Memory B cell (primary cell): Measurements from ENCODE around the gene FNBP1L.
"Not testable (repeated sequence)": the region's sequence is repeated elsewhere in the genome, so short reads cannot be mapped to it uniquely, and the experiment has no call there.

Experiments
- ATAC-seq: fragments of 150-1000 bp; cut with Tn5 transposase; 2 replicates; pipeline ENCODE4 v1.10.0; 2021; ENCODE audit warnings: low read depth, mild to moderate bottlenecking, moderate library complexity
- DNase-seq, 2 donors: peaks; one replicate each; pipeline ENCODE4 v3.0.0; 2022; ENCODE audit warnings: low spot score in 2 of 2
- H3K27ac Mint-ChIP-seq: one replicate; pipeline ENCODE4 v1.8.0; 2022; ENCODE audit warnings: mild to moderate bottlenecking, moderate library complexity, mixed read lengths
- H3K27me3 Mint-ChIP-seq: one replicate; pipeline ENCODE4 v1.8.0; 2022; ENCODE audit warnings: mixed read lengths
- H3K36me3 Mint-ChIP-seq: one replicate; pipeline ENCODE4 v1.8.0; 2022; ENCODE audit warnings: mild to moderate bottlenecking, mixed read lengths
- H3K4me1 Mint-ChIP-seq: one replicate; pipeline ENCODE4 v1.8.0; 2022; ENCODE audit warnings: mixed read lengths
- H3K4me3 Mint-ChIP-seq: one replicate; pipeline ENCODE4 v1.8.0; 2022; ENCODE audit warnings: mild to moderate bottlenecking, moderate library complexity, mixed read lengths
- H3K9me3 Mint-ChIP-seq: one replicate; pipeline ENCODE4 v1.8.0; 2022; ENCODE audit warnings: mixed read lengths

Gene FNBP1L

DNA sequence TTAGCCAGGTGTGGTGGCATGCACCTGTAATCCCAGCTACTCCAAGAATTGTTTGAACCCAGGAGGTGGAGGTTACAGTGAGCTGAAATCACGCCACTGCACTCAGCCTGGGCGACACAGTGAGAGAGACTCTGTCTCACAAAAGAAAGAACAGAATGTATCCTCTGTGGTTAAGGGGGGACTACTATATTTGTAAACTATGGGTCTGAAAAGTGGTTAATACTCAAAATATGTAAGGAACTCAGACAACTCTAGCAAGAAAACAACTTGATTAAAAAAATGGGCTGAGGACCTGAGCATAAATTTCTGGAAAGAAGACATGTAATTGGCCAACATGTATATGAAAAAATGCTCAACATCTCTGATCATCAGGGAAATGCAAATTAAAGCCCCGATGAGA, 11.2 kb downstream of the FNBP1L start:
- Mint-ChIP-seq H3K9me3 (no peaks in the 10 kb centered on the region), H3K27ac (no peak overlapping the region), H3K4me1 (peaks cover 17% of the 10 kb centered on the region), H3K4me3 (no peak overlapping the region), H3K36me3 (peaks cover 6% of the 10 kb centered on the region), H3K27me3 (no peaks in the 10 kb centered on the region)
- ATAC-seq (no peak), DNase-seq (no peak)

DNA sequence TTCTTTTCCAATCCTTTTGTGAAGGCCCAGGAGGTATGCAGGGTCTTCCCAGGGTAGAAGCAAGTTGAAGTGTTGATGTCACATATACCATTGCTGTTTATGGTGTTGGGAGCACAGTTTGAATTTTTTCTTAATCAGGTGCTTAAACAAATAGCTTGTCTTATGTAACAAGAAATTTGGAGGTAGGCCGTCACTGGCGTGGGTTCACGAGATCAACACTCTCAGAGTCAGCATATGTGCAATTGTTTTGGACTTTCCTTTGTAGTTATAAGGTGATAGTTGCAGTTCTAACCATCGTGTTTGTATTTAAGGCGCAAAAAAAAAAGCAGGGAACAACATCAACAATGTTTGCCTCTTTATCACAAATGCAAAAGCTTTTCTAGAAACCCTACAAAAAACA, 13.3 kb downstream of the FNBP1L start:
- Mint-ChIP-seq H3K27me3 (no peaks in the 10 kb centered on the region), H3K36me3 (peaks cover 14% of the 10 kb centered on the region), H3K4me3 (no peak overlapping the region), H3K9me3 (peaks cover 5% of the 10 kb centered on the region), H3K4me1 (peaks cover 19% of the 10 kb centered on the region), H3K27ac (no peak overlapping the region)
- DNase-seq = no peak
- ATAC-seq = no peak

DNA sequence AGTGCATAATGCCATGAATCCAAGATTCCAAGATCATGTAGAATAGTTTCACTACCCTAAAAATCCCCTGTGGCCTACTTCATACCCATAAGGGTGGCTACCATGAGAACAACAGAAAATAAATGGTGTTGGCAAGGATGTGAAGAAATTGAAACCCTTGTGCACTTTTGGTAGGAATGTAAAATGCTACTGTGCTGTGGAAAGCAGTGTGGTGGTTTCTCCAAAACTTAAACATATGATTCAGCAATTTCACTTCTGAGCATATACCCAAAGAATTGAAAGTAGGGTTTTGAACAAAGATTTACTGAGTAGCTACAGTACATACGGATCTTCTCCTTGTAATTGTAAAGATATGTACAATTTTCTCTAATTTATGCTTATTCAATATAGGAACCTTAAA, 16.0 kb downstream of the FNBP1L start:
- Mint-ChIP-seq H3K9me3 (peaks cover 7% of the 10 kb centered on the region), H3K36me3 (peaks cover 16% of the 10 kb centered on the region), H3K4me1 (peaks cover 19% of the 10 kb centered on the region), H3K27me3 (no peaks in the 10 kb centered on the region), H3K4me3 (no peak overlapping the region), H3K27ac (no peak overlapping the region)
- DNase-seq = no peak
- ATAC-seq = no peak

DNA sequence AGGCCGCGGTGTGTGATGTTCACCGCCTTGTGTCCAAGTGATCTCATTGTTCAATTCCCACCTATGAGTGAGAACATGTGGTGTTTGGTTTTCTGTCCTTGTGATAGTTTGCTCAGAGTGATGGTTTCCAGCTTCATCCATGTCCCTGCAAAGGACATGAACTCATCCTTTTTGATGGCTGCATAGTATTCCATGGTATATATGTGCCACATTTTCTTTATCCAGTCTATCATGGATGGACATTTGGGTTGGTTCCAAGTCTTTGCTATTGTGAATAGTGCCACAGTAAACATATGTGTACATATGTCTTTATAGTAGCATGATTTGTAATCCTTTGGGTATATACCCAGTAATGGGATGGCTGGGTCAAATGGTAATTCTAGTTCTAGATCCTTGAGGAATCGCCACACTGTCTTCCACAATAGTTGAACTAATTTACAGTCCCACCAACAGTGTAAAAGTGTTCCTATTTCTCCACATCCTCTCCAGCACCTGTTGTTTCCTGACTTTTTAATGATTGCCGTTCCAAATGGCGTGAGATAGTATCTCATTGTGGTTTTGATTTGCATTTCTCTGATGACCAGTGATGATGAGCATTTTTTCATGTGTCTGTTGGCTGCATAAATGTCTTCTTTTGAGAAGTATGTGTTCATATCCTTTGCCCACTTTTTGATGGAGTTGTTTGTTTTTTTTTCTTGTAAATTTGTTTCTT, 17.6 kb downstream of the FNBP1L start:
- not testable (repeated sequence) for H3K4me3 Mint-ChIP-seq, H3K27me3 Mint-ChIP-seq, H3K9me3 Mint-ChIP-seq, DNase-seq, ATAC-seq, H3K27ac Mint-ChIP-seq
- Mint-ChIP-seq H3K4me1 (peaks cover 13% of the 10 kb centered on the region), H3K36me3 (peaks cover 15% of the 10 kb centered on the region)

DNA sequence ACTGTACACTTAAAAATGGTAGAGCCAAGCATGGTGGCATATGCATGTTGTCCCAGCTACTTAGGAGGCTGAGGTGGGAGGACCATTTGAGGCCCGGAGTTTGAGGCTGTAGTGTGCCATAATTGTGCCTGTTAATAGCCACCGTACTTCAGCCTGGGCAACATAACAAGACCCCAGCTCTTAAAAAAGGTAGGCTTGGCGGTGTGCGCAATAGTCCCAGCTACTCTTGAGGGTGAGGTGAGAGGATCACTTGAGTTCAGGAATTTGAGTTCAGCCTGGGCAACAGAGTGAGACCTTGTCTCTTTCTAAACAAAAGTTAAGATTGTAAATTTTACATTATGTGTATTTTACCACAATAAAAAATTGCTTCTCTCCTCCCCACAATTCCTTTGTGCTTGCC, 19.7 kb downstream of the FNBP1L start:
- Mint-ChIP-seq H3K4me1 (peaks cover 7% of the 10 kb centered on the region), H3K36me3 (peaks cover 15% of the 10 kb centered on the region), H3K9me3 (peaks cover 7% of the 10 kb centered on the region), H3K4me3 (no peak overlapping the region), H3K27me3 (no peaks in the 10 kb centered on the region), H3K27ac (no peak overlapping the region)
- no peak for ATAC-seq
- DNase-seq = no peak

DNA sequence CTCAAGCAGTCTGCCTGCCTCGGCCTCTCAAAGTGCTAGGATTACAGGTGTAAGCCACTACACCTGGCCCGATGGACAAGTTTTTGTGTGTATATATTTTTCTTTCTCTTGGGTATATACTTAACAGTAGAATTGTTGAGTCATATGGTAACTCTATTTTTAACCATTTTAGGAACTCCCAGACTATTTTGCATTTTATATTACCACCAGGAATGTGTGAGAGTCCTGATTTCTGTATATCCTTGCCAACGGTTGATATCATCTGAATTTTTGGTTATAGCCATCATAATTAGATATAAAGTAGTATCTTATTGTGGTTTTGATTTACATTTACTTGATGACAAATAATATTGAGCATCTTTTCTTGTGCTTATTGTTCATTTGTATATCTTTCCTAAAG, 20.7 kb downstream of the FNBP1L start:
- no peak for DNase-seq
- Mint-ChIP-seq H3K36me3 (peaks cover 16% of the 10 kb centered on the region), H3K27me3 (no peaks in the 10 kb centered on the region), H3K4me1 (peaks cover 6% of the 10 kb centered on the region), H3K9me3 (peaks cover 7% of the 10 kb centered on the region), H3K4me3 (no peak overlapping the region), H3K27ac (no peak overlapping the region)
- no peak for ATAC-seq

DNA sequence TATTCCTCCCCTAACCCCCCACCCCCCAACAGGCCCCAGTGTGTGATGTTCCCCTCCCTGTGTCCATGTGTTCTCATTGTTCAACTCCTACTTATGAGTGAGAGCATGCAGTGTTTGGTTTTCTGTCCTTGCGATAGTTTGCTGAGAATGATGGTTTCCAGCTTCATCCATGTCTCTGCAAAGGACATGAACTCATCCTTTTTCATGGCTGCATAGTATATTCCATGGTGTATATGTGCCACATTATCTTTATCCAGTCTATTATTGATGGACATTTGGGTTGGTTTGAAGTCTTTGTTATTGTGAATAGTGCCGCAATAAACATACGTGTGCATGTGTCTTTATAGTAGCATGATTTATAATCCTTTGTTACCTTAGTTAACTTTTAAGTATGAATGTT, 21.3 kb downstream of the FNBP1L start:
- ATAC-seq, H3K9me3 Mint-ChIP-seq, H3K4me3 Mint-ChIP-seq, H3K27ac Mint-ChIP-seq, H3K4me1 Mint-ChIP-seq, DNase-seq, H3K27me3 Mint-ChIP-seq: not testable (repeated sequence)
- H3K36me3 Mint-ChIP-seq = peaks cover 17% of the 10 kb centered on the region

DNA sequence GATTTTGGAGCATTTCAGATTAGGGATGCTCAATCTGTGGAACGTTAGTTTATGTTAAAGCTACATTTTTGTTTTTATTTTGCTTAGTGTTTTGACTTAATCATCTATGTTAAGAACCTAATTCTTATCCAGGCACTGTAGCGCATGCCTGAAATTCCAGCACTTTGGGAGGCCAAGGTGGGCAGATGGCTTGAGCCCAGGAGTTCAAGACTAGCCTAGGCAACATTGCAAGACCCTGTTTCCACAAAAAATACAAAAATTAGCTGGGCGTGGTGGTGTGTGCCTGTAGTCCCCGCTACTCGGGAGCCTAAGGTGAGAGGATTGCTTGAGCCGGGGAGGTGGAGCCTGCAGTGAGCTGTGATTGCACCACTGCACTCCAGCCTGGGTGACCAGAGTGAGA, 23.4 kb downstream of the FNBP1L start:
- Mint-ChIP-seq H3K36me3 (peaks cover 9% of the 10 kb centered on the region), H3K4me3 (no peak overlapping the region), H3K27ac (no peak overlapping the region), H3K27me3 (peaks cover 2% of the 10 kb centered on the region), H3K4me1 (peaks cover 5% of the 10 kb centered on the region), H3K9me3 (peaks cover 2% of the 10 kb centered on the region)
- DNase-seq = no peak
- no peak for ATAC-seq

DNA sequence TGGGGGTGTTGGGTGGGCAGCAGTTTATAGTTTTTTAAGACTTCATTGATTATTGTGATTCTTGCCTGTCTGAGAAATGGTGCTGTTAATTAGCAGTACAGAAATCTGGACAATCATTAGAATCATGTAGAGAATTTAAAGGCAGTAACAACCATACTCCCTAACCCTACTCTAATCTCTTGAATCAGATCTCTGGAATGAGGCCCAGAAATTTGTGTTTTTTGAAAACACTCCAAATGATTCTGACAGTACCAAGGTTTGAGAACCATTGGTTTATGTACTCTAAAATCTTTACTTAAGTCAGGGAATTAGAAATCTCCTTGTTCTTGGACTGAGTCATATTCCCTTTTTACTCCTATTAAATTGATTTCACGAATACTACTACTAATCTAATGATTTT, 24.0 kb downstream of the FNBP1L start:
- peaks cover 2% of the 10 kb centered on the region for H3K27me3 Mint-ChIP-seq

DNA sequence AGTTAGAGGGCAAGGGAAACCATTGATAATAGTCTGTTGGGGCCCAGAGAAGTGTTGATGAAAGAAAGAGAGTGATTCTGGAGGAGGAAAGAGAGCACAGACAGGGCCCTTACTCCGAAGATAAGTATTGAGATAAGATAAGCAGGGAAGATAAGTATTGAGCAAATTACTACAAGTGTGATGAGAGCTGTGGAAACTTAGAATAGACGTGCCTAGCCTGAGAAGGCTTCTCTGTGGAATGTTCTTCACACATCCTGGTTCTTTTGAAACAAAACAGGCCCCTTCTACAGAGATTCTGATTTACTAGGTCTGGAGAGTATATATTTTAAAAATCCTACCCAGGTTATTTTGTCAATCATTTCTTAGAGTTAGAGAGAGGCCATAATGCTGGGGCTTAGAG, 26.4 kb downstream of the FNBP1L start:
- Mint-ChIP-seq H3K9me3 (peaks cover 14% of the 10 kb centered on the region), H3K36me3 (peaks cover 18% of the 10 kb centered on the region), H3K27ac (no peak overlapping the region), H3K27me3 (peaks cover 3% of the 10 kb centered on the region), H3K4me1 (peaks cover 7% of the 10 kb centered on the region), H3K4me3 (no peak overlapping the region)
- DNase-seq = no peak
- ATAC-seq = no peak

More for the DNA sequence above, 24.0 kb downstream of the FNBP1L start:
- ATAC-seq (no peak), DNase-seq (no peak)
- Mint-ChIP-seq H3K4me3 (no peak overlapping the region), H3K27ac (no peak overlapping the region), H3K9me3 (peaks cover 5% of the 10 kb centered on the region), H3K4me1 (peaks cover 5% of the 10 kb centered on the region), H3K36me3 (peaks cover 12% of the 10 kb centered on the region)

DNA sequence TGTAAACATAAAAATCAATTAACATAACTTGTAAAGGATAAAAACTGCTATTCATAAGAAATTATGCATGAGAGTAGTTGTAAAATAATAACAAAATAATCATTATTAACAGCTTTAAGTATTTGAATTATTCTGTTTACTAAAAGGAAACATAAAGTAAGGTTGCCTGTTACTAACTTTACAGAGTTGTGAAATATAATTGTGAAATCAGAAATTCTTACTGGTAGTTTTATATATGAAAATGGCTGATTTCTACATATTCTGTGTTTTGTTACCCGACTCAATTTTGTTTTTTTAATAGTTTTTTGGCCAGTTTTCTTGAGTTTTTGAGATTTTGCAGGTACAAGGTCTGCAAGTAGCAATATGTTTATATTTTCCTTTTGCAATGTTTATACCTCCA, 27.8 kb downstream of the FNBP1L start:
- no peak for DNase-seq
- Mint-ChIP-seq H3K36me3 (peaks cover 18% of the 10 kb centered on the region), H3K27me3 (peaks cover 3% of the 10 kb centered on the region), H3K4me3 (no peak overlapping the region), H3K9me3 (peaks cover 14% of the 10 kb centered on the region), H3K4me1 (peaks cover 7% of the 10 kb centered on the region), H3K27ac (no peak overlapping the region)
- ATAC-seq = no peak

DNA sequence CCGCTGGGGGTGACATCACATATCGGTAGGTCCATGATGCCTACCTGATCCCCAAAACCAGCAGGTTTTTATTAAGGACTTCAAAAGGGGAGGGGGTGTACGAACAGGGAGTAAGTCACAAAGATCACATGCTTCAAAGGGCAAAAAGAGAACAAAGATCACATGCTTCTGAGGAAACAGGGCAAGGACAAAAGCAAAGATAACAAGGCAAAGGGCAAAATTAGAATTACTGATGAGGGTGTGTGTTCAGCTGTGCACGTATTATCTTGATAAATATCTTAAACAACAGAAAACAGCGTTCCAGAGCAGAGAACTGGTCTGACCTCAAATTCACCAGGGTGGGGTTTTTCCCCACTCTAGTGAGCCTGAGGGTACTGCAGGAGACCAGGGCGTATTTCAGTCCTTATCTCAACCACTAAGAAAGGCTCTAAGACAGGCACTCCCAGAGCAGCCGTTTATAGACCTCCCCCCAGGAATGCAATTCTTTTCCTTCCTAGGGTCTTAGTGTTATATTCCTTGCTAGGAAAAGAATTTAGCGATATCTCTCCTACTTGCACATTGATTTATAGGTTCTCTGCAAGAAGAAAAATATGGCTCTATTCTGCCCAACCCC, 31.3 kb downstream of the FNBP1L start:
- H3K27me3 Mint-ChIP-seq, H3K4me1 Mint-ChIP-seq, DNase-seq, H3K27ac Mint-ChIP-seq, H3K4me3 Mint-ChIP-seq, ATAC-seq: not testable (repeated sequence)
- Mint-ChIP-seq H3K36me3 (peaks cover 16% of the 10 kb centered on the region), H3K9me3 (peaks cover 14% of the 10 kb centered on the region)

DNA sequence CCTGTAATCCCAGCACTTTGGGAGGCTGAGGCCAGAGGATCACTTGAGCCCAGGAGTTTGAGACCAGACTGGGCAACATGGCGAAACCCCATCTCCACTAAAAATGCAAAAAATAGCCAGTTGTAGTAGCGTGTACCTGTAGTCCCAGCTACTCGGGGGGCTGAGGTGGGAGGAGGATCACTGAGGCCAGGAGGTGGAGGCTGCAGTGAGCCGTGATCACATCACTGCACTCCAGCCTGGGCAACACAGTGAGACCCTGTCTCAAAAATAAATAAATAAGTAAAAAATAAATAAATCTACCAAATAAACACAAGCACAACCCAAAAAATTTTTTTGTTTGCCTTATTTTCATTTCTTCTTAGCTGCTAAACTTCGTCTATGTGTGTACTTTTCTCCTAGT, 34.0 kb downstream of the FNBP1L start:
- peaks cover 13% of the 10 kb centered on the region for H3K4me1 Mint-ChIP-seq
- ATAC-seq, H3K4me3 Mint-ChIP-seq, H3K27me3 Mint-ChIP-seq, DNase-seq, H3K27ac Mint-ChIP-seq: not testable (repeated sequence)
- peaks cover 11% of the 10 kb centered on the region for H3K9me3 Mint-ChIP-seq
- H3K36me3 Mint-ChIP-seq = peaks cover 12% of the 10 kb centered on the region

DNA sequence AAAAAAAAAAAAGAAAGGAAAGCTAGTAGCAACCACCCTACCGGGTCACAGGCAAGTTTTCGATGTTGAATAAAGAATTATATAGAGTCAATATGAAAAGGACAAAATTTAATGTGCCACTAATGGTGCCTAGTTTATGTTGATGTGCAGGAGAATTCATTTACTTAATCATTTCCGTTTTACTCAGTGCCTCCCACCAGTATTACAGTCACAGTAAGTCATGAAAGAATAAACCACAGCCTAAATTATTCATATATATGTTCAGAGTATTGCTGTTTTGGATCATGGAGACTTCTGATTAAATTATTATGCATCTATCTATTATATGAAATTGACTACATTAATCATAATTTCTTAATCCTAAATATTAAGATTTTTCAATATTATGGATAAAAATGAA, 35.3 kb downstream of the FNBP1L start:
- no peak for DNase-seq
- H3K4me1 Mint-ChIP-seq = peaks cover 10% of the 10 kb centered on the region
- H3K9me3 Mint-ChIP-seq = peaks cover 8% of the 10 kb centered on the region
- ATAC-seq = no peak
- peaks cover 9% of the 10 kb centered on the region for H3K36me3 Mint-ChIP-seq
- H3K27me3 Mint-ChIP-seq = no peaks in the 10 kb centered on the region
- H3K4me3 Mint-ChIP-seq = no peak overlapping the region
- no peak overlapping the region for H3K27ac Mint-ChIP-seq

DNA sequence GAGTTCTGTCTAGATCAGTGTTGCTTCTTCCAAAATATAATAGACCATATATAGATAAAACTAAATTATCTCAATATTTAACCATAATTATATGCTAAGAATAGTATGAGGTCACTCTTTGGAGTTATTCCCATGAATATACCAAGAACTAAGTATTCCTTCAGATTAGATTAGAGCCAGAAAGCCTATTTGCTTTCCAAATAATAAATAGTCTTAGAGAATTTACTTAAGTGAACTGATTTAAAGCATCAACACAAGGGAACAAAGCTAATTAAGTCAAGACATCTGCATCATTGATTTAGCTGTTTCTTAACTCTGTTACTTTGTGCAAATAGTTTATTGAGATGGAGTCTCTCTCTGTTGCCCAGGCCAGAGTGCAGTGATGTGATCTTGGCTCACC, 35.7 kb downstream of the FNBP1L start:
- Mint-ChIP-seq H3K4me3 (no peak overlapping the region), H3K27ac (no peak overlapping the region), H3K36me3 (peaks cover 5% of the 10 kb centered on the region), H3K27me3 (no peaks in the 10 kb centered on the region), H3K4me1 (peaks cover 9% of the 10 kb centered on the region), H3K9me3 (peaks cover 4% of the 10 kb centered on the region)
- ATAC-seq (no peak), DNase-seq (no peak)
